NCI-H345 (cell line): ENCODE results near the gene C10orf90.

ENCODE experiments used
- DNase-seq: peaks from one replicate; lab custom pipeline; 2025; lab: John Stamatoyannopoulos, UW

The C10orf90 gene

GRCh38 chr10:126459878-126460481 lies 210.5 kb downstream of the C10orf90 start:
- DNase-seq: peak; percentile 89

GRCh38 chr10:126459032-126459831 lies 211.3 kb downstream of the C10orf90 start:
- DNase-seq: no peak

GRCh38 chr10:126458466-126458865 lies 212.0 kb downstream of the C10orf90 start:
- no peak for DNase-seq

GRCh38 chr10:126456632-126457031 lies 213.9 kb downstream of the C10orf90 start:
- no peak for DNase-seq

GRCh38 chr10:126455766-126456405 lies 214.6 kb downstream of the C10orf90 start:
- no peak for DNase-seq

GRCh38 chr10:126455036-126455765 lies 215.3 kb downstream of the C10orf90 start:
- DNase-seq: no peak

- no peak for DNase-seq
Observed at GRCh38 chr10:126454045-126454751, 216.3 kb downstream of the C10orf90 start.

GRCh38 chr10:126452245-126452644 lies 218.2 kb downstream of the C10orf90 start:
- DNase-seq: no peak

- no peak for DNase-seq
Observed at GRCh38 chr10:126448091-126448490, 222.4 kb downstream of the C10orf90 start.

GRCh38 chr10:126439942-126440341 lies 230.6 kb downstream of the C10orf90 start:
- no peak for DNase-seq

- DNase-seq: no peak
Observed at GRCh38 chr10:126438407-126438783, 232.1 kb downstream of the C10orf90 start.

- peak; percentile 30 for DNase-seq
Observed at GRCh38 chr10:126437635-126438406, 232.7 kb downstream of the C10orf90 start.

- no peak for DNase-seq
Observed at GRCh38 chr10:126434235-126434634, 236.3 kb downstream of the C10orf90 start.

- DNase-seq: no peak
Observed at GRCh38 chr10:126433351-126433750, 237.1 kb downstream of the C10orf90 start.

GRCh38 chr10:126432507-126432906 lies 238.0 kb downstream of the C10orf90 start:
- no peak for DNase-seq

- DNase-seq: no peak
Observed at GRCh38 chr10:126431816-126432215, 238.7 kb downstream of the C10orf90 start.

GRCh38 chr10:126430512-126430911 lies 240.0 kb downstream of the C10orf90 start:
- peak; percentile 59 for DNase-seq

- no peak for DNase-seq
Observed at GRCh38 chr10:126429275-126429674, 241.2 kb downstream of the C10orf90 start.

GRCh38 chr10:126425489-126426065 lies 244.9 kb downstream of the C10orf90 start:
- no peak for DNase-seq

- DNase-seq: no peak
Observed at GRCh38 chr10:126425032-126425431, 245.5 kb downstream of the C10orf90 start.
